GM12865 (cell line): ENCODE results near the gene RAB5A.
"Not testable (repeated sequence)": the region's sequence is repeated elsewhere in the genome, so short reads cannot be mapped to it uniquely, and the experiment has no call there.

ENCODE experiments used
- DNase-seq: peaks from one replicate; pipeline ENCODE4 v3.0.0; 2010; ENCODE audit warnings: low read depth
- H3K4me3 ChIP-seq: 2 replicates; pipeline ENCODE4 v1.5.1; 2011; ENCODE audit warnings: mild to moderate bottlenecking, low read depth, low read length, control low read depth
- TF ChIP-seq, protein P1 (sequence below): IDR thresholded peaks from 2 replicates; pipeline ENCODE4 v1.5.1; 2011; ENCODE audit warnings: low read length, control low read depth, low read depth, inconsistent platforms; ENCODE audit not compliant: insufficient read depth; ENCODE audit errors: missing control alignments

The RAB5A gene, protein sequence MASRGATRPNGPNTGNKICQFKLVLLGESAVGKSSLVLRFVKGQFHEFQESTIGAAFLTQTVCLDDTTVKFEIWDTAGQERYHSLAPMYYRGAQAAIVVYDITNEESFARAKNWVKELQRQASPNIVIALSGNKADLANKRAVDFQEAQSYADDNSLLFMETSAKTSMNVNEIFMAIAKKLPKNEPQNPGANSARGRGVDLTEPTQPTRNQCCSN

DNA sequence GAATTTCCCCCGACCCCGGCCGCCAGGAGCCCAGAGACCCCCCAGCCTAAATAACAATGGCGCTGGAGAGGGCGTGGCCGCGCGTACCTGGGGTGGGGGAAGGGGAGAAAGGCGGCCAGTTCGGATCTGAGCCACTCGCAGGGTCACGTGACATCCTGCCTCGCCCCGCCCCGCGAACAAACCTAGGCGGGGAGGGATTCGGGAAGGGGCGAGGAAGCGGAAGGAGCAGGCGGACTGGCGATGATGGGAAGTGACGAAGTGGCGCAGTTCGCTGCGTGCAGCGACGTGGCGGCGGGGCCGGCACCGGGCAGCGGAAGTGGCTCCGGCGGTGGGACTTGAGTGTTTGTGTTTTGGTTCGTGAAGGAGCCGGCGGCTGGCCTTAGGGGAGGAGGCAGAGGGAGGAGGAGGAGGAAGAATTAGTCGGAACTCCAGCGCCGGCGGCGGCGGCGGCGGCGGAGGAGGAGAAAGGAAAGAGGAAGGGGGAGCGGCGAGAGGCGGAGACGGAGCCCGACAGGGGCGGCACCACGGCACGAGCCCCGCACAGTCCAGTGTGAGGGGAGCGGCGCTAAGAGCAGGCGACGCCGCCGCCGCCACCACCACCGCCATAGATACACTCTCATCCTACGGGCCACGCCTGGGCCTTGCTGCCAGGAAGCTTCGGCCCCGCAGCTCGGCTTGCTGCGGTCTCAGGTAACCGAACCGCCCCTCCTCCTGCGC lies at the start of gene RAB5A:
RAB5A (plus strand) TSS at position 266 of the 717 bp plus-strand sequence. CDS start 3,802 bp downstream, outside the sequence.
- peak within 1 kb of the TSS; percentile 85 for H3K4me3 ChIP-seq
- peak; percentile 99 for DNase-seq
- TF ChIP-seq, protein P1, sequence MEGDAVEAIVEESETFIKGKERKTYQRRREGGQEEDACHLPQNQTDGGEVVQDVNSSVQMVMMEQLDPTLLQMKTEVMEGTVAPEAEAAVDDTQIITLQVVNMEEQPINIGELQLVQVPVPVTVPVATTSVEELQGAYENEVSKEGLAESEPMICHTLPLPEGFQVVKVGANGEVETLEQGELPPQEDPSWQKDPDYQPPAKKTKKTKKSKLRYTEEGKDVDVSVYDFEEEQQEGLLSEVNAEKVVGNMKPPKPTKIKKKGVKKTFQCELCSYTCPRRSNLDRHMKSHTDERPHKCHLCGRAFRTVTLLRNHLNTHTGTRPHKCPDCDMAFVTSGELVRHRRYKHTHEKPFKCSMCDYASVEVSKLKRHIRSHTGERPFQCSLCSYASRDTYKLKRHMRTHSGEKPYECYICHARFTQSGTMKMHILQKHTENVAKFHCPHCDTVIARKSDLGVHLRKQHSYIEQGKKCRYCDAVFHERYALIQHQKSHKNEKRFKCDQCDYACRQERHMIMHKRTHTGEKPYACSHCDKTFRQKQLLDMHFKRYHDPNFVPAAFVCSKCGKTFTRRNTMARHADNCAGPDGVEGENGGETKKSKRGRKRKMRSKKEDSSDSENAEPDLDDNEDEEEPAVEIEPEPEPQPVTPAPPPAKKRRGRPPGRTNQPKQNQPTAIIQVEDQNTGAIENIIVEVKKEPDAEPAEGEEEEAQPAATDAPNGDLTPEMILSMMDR = no peak

DNA sequence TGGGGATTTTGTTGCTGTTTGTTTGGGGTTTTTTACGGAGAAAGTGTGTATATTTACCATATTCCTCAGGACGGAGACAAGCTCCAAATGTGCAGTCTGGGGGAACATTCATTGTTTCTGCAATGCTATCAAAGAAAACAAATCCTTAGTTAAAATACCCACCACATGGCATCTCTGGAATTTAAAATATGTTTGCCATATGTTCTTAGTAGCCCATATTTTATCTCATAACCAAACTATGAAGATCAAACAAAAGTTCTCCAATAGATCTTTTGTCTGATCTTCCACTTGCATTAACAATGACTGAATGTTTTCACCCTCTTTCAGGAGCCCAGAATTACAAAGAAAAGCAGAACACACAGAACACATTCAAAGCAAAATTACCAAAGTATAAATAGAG lies 48.2 kb upstream of the RAB5A start:
- DNase-seq = no peak
- no peak overlapping the region for H3K4me3 ChIP-seq

DNA sequence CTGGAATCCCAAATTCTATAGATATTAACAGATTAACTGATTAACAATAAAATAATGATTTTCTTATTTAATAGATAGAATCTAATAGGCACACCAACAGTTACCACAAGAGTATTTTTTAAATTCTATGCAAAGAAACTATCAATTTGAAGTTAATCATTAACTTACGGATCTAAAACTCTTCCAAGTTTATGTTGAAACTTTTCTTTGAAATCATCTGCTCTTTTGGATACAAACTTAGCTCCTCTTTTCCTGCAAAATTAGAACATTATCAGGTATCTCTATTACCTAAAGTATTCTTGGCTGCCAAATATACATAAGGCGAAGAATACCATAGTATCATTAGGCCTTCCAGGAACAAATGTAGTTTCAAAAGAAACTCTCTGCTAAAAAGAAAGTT lies 47.6 kb upstream of the RAB5A start:
- no peak for DNase-seq
- H3K4me3 ChIP-seq = no peak overlapping the region
- TF ChIP-seq, protein P1 = no peak

More for the DNA sequence above, 48.2 kb upstream of the RAB5A start:
- TF ChIP-seq, protein P1 = no peak

DNA sequence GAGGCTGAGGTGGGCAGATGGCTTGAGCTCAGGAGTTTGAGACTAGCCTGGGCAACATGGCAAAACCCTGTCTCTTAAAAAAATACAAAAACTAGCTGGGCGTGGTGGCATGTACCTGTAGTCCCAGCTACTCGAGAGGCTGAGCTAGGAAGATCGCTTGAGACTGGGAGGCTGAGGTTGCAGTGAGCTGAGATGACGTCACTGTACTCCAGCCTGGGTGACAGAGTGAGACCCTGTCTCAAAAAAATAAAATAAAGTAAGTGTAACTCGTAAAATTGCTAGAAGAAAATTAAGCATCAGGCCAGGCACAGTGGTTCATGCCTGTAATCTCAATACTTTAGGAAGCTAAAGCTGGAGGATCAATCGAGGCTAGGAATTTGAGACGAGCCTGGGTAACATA lies 47.1 kb upstream of the RAB5A start:
- not testable (repeated sequence) for H3K4me3 ChIP-seq, DNase-seq

DNA sequence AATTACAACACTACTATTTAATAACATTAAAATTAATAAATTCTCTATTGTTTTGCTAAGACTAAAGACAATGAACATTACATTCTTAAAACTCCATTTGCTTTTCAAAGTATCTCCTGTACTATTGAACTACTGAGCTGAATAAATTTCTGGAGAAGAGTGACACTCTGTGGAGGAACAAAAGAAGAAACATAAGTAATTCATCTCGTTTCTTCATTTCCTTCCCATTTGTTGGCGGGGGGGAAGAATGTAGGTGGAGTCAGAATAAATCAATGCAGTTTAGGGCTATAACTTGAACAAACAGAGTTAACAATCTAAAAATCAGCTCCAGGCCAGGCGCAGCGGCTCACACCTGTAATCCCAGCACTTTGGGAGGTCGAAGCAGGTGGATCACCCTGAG lies 45.6 kb upstream of the RAB5A start:
- no peak for DNase-seq
- TF ChIP-seq, protein P1 = no peak
- no peak overlapping the region for H3K4me3 ChIP-seq

DNA sequence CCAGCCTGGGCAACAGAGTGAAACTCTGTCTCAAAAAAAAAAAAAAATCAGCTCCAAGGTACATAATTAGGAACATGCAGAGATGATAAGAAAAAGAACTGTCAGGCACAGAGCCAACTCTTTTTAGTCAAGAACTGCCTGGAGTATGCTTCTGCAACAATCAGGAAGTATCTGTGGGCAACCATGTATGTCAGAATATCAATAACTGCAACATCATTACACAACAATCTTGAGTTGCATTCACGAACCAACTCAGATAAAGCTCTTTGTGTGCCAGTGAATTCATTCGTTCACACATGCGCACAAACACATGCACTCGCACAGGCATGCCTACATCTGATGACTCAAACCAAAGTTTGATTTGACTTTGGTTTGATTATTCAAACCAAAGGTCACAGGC lies 45.0 kb upstream of the RAB5A start:
- TF ChIP-seq, protein P1 = no peak
- H3K4me3 ChIP-seq = no peak overlapping the region
- DNase-seq = no peak

DNA sequence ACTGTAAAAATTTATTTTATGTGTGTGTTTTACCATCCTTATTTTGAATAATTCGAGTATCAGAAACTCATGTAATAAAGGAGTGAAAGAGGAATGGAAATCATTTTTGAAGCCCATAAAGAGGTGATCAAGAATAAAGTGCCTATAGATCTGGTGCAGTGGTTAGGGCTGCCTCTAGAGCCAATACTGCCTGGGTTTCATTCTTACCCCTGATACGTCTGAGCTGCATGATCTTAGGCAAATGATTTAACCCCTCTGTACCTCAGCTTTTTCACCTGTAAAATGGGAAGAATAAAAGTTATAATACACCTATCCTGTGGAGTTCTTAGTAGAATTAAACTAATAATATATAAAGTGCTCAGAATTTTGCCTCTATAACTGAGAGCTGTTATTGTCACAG lies 43.2 kb upstream of the RAB5A start:
- H3K4me3 ChIP-seq = no peak overlapping the region
- TF ChIP-seq, protein P1 = no peak
- DNase-seq = no peak
